ENCODE measurements around the gene MGAT4B. TPM values are rescaled to one million over a fixed set of nuclear protein-coding genes. Genes with fewer than 3 reads are reported as not detected.

MGAT4B gene
- total RNA-seq, result 10 to 100 TPM; 66.5 to 87.7 TPM

DNA sequence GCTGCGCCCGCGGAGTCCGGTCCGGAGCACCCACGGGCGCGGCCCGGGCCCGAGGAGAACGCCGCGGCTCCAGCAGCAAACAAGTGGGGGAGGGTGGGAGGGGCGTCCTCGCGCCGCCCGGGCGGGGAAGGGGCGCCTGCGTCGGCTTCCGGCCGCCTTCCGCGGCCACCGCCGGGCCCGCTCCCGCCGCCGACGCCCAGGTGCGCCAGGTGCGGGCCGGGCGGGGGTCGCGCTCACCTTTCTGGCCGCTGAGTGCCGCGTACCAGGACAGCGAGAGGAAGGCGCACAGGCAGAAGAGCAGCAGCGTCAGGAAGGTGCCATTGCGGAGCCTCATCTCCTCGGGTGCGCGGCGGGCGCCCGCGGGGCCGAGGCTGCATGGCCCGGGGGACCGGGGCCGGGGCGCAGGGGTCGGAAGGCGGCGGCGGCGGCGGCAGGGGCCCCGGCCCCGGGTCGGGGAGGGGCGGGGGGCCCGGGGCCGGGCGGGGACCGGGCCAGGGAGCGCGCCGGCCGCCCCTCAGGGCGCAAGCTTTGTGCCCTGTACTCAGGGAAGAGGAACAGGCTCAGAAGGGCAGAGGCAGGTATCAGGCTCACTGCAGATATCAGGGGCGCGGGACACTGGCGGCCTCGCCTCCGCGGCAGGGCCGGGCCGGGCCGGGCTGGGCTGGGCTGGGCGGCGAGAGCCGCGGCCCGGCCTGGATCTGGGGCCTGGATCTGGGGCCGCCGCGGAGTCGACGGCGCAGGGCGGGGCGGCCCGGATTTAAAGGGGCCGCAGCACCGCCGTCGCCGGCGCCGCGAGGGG lies at the start of gene MGAT4B:
TSS of gene MGAT4B (minus strand) at position 617 of the 799 bp plus-strand sequence. CDS start at position 334, 283 bp downstream.
- no peaks in the 10 kb centered on the region for H3K9me3 ChIP-seq
- peak within 1 kb of the TSS; percentile 75 to 85 for H3K27ac ChIP-seq
- H3K27me3 ChIP-seq (replicated peaks; ENCODE audit: insufficient read depth), result no peaks in the 10 kb centered on the region
- TF ChIP-seq, protein P1, sequence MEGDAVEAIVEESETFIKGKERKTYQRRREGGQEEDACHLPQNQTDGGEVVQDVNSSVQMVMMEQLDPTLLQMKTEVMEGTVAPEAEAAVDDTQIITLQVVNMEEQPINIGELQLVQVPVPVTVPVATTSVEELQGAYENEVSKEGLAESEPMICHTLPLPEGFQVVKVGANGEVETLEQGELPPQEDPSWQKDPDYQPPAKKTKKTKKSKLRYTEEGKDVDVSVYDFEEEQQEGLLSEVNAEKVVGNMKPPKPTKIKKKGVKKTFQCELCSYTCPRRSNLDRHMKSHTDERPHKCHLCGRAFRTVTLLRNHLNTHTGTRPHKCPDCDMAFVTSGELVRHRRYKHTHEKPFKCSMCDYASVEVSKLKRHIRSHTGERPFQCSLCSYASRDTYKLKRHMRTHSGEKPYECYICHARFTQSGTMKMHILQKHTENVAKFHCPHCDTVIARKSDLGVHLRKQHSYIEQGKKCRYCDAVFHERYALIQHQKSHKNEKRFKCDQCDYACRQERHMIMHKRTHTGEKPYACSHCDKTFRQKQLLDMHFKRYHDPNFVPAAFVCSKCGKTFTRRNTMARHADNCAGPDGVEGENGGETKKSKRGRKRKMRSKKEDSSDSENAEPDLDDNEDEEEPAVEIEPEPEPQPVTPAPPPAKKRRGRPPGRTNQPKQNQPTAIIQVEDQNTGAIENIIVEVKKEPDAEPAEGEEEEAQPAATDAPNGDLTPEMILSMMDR (IDR thresholded peaks at IDR 0.05), result no peak
- DNase-seq (ENCODE audit: low spot score) (no peak), ATAC-seq (ENCODE audit: insufficient number of reproducible peaks, low FRiP score, low read depth) (peak; percentile 78)
- peak within 1 kb of the TSS; percentile 95 for H3K4me3 ChIP-seq
- H3K4me1 ChIP-seq (ENCODE audit: control insufficient read depth in 1 of 2, low read depth in 2 of 2), result peaks cover 15 to 29% of the 10 kb centered on the region in 2 donors
- no peaks in the 10 kb centered on the region for H3K36me3 ChIP-seq

DNA sequence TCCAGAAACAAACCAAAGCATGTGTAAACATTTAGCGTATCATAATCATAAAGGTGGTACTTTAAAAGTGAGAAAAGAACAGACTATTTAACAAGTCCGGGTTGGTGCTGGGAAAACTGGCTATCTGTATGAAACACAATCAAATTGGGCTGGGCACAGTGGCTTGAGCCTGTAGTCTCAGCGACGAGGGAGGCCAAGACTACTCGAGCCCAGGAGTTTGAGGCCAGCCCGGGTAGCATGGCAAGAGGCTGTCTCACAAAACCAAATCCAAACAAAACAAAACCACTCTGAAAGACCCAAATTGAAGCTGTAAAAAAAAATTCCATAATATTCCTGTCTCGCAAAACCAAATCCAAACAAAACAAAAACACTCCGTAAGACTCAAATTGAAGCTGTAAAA lies 47.7 kb upstream of the MGAT4B start:
- Histone ChIP-seq H3K4me3 (no peak overlapping the region), H3K4me1 (ENCODE audit: control insufficient read depth in 1 of 2, low read depth in 2 of 2) (peaks cover 5 to 36% of the 10 kb centered on the region in 2 donors), H3K27me3 (replicated peaks; ENCODE audit: insufficient read depth) (no peaks in the 10 kb centered on the region), H3K9me3 (no peaks in the 10 kb centered on the region), H3K27ac (peak overlapping the region; percentile 50 to 54), H3K36me3 (peaks cover 33% of the 10 kb centered on the region)
- ATAC-seq (ENCODE audit: insufficient number of reproducible peaks, low FRiP score, low read depth), result no peak
- TF ChIP-seq, protein P1 (IDR thresholded peaks at IDR 0.05), result no peak
- DNase-seq (ENCODE audit: low spot score), result no peak

DNA sequence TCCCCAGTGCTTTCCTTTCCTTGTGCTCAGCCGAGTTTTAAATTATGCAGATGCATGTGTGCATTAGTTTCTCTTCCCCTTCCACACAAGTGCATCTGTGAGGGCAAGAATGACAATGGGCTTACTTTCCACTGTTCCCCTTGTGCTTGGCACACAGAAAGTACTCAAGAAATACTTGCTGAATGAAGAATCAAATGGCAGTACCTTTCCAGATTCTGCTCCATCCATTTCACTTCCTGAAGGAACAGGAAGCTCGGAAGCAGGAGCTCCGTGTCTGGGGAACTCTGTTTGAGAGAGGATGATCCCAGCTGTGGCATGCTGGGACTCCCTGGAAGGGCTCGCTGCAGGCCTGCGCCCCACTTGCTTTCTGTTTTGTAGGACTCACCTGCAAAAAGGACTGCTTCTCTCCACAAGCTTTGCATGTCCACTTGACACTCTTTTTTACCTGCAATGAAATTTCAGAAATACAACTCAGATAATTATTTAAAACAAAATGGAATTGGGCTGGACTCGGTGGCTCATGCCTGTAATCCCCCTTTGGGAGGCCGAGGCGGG lies 46.4 kb upstream of the MGAT4B start:
- H3K36me3 ChIP-seq, result peaks cover 43% of the 10 kb centered on the region
- H3K4me3 ChIP-seq, result no peak overlapping the region
- TF ChIP-seq, protein P1 (IDR thresholded peaks at IDR 0.05), result no peak
- H3K27me3 ChIP-seq (replicated peaks; ENCODE audit: insufficient read depth), result no peaks in the 10 kb centered on the region
- H3K9me3 ChIP-seq, result no peaks in the 10 kb centered on the region
- ATAC-seq (ENCODE audit: insufficient number of reproducible peaks, low FRiP score, low read depth) (no peak), DNase-seq (ENCODE audit: low spot score) (no peak)
- no peak overlapping the region for H3K27ac ChIP-seq
- H3K4me1 ChIP-seq (ENCODE audit: control insufficient read depth in 1 of 2, low read depth in 2 of 2), result peaks cover 5 to 34% of the 10 kb centered on the region in 2 donors

DNA sequence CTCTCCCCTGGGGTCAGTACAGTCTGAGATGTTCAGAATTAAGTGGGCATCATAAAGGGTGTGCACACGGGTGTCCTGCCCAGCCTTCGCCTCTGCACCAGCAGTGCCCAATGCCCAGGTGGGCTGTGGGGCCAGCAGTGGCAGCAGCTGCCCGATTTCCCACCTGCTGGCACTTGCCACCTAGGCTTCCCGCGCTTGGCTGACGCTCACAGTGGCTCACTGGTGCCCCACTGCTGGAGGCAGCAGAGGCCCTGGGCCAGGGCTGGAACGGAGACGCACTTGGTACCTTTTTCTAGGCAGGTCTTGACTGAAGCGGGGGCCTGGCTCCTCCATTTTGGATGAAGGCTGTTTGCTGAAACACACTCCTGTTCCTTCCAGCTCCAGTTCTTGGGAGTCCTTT lies 35.0 kb upstream of the MGAT4B start:
- DNase-seq (ENCODE audit: low spot score) (no peak), ATAC-seq (ENCODE audit: insufficient number of reproducible peaks, low FRiP score, low read depth) (no peak)
- no peaks in the 10 kb centered on the region for H3K4me1 ChIP-seq (ENCODE audit: control insufficient read depth in 1 of 2, low read depth in 2 of 2)
- H3K27me3 ChIP-seq (replicated peaks; ENCODE audit: insufficient read depth), result no peaks in the 10 kb centered on the region
- TF ChIP-seq, protein P1 (IDR thresholded peaks at IDR 0.05), result no peak
- H3K27ac ChIP-seq, result no peak overlapping the region
- H3K36me3 ChIP-seq, result peaks cover 44% of the 10 kb centered on the region
- no peaks in the 10 kb centered on the region for H3K9me3 ChIP-seq
- H3K4me3 ChIP-seq, result no peak overlapping the region

DNA sequence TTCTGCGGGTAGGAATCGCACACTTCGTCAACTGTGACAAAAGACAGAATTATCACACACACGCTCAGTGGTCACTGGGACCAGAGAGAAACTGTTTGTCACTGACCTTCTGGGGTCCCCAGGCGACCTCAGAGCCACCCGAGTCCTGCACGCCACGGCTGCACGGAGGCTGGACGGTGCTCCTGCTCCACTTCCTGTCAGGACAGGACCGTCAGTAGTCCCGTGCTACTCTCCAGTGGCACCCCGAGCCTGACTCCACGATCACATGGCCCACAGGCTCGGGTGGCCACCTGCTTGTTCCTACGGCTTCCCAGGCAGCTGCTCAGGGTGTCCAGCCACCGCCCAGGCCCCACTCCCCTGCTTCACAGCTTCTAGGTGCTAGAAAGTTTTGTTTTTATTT lies 34.1 kb upstream of the MGAT4B start:
- no peaks in the 10 kb centered on the region for H3K4me1 ChIP-seq (ENCODE audit: control insufficient read depth in 1 of 2, low read depth in 2 of 2)
- ATAC-seq (ENCODE audit: insufficient number of reproducible peaks, low FRiP score, low read depth) (no peak), DNase-seq (ENCODE audit: low spot score) (no peak)
- no peaks in the 10 kb centered on the region for H3K9me3 ChIP-seq
- H3K27me3 ChIP-seq (replicated peaks; ENCODE audit: insufficient read depth), result no peaks in the 10 kb centered on the region
- TF ChIP-seq, protein P1 (IDR thresholded peaks at IDR 0.05), result no peak
- no peak overlapping the region for H3K4me3 ChIP-seq
- H3K36me3 ChIP-seq, result peaks cover 47% of the 10 kb centered on the region
- H3K27ac ChIP-seq, result no peak overlapping the region
